HCT116 (cell line): ENCODE results near the gene SMG6. TPM values are rescaled to one million over a fixed set of nuclear protein-coding genes. Genes with fewer than 3 reads are reported as not detected.

Source experiments
- ATAC-seq: fragments of 200-7000 bp; cut with Tn5 transposase; 2 replicates; pipeline ENCODE4 v1.9.1; 2020; ENCODE audit warnings: mild to moderate bottlenecking, moderate library complexity
- BruUV-seq: library from RNA; stranded (reverse); fragments of 400-500 nt; replicated peaks from 2 replicates; lab custom pipeline; 2021; lab: Mats Ljungman, UMichigan
- CTCF ChIA-PET: fragments of 300-600 bp; sonication (Branson Sonifier 250); formaldehyde crosslinking; loops from one replicate; lab custom pipeline; 2021; ENCODE audit warnings: antibody characterized with exemption; lab: Charles Lee
- POLR2A ChIA-PET: fragments of 300-600, 350-600 bp; sonication (Branson Sonifier 250); formaldehyde crosslinking; loops from one replicate; lab custom pipeline; 2021; ENCODE audit warnings: antibody characterized with exemption; lab: Charles Lee
- RAD21 ChIA-PET, 2 experiments: fragments of 300-600 bp; sonication (Branson Sonifier 250); formaldehyde crosslinking; loops; one replicate each; lab custom pipeline; 2023; ENCODE audit warnings: low total read pairs in 2 of 2; ENCODE audit not compliant: uncharacterized antibody in 2 of 2, unreplicated experiment in 2 of 2, low non-redundant PET in 1 of 2; lab: Charles Lee
- DNase-seq: peaks from one replicate; pipeline ENCODE4 v3.0.0-alpha.2; 2010; ENCODE audit warnings: low read depth, low spot score
- H2AFZ ChIP-seq: fragments of 200-600 bp; shearing (Covaris generic), sonication (generic); 2 replicates; pipeline ENCODE4 v1.6.1; 2017; ENCODE audit warnings: low read depth, mixed run types, mixed read lengths, antibody characterized with exemption, low read length; ENCODE audit not compliant: poor library complexity, severe bottlenecking
- H3K27ac ChIP-seq: 2 replicates; pipeline ENCODE4 v1.5.1; 2012; ENCODE audit warnings: low read depth, low read length
- H3K27me3 ChIP-seq: fragments of 200-600 bp; sonication (generic); 2 replicates; pipeline ENCODE4 v1.6.1; 2016; ENCODE audit warnings: mixed run types, low read length, mixed read lengths; ENCODE audit not compliant: insufficient read depth
- H3K36me3 ChIP-seq, 2 experiments: fragments of 200-500 bp in 1 of 2; fragments of 200-600 bp in 1 of 2; sonication (Bioruptor generic) in 1 of 2; sonication (generic) in 1 of 2; 2 replicates each; pipeline versions ENCODE4 v1.5.1 to v1.6.1; 2014 to 2016; ENCODE audit warnings: low read length in 2 of 2, inconsistent platforms in 1 of 2, mixed read lengths in 1 of 2, mixed run types in 1 of 2; ENCODE audit not compliant: insufficient read depth in 2 of 2, control insufficient read depth in 1 of 2
- H3K4me1 ChIP-seq, 2 experiments: fragments of 200-600 bp in 1 of 2; sonication (generic) in 1 of 2; 2 replicates each; pipeline versions ENCODE4 v1.5.1 to v1.6.1; 2012 to 2017; ENCODE audit warnings: low read length in 2 of 2, inconsistent platforms in 1 of 2, mild to moderate bottlenecking in 1 of 2, mixed read lengths in 1 of 2, mixed run types in 1 of 2, moderate library complexity in 1 of 2; ENCODE audit not compliant: insufficient read depth in 2 of 2, control insufficient read depth in 1 of 2
- H3K4me2 ChIP-seq: fragments of 200-600 bp; sonication (generic); 2 replicates; pipeline ENCODE4 v1.6.1; 2017; ENCODE audit warnings: mixed run types, low read length, mixed read lengths
- H3K4me3 ChIP-seq, 2 experiments: fragments of 200-600 bp in 1 of 2; sonication (generic) in 1 of 2; replicated peaks in 1 of 2; 2 replicates each; pipeline ENCODE4 v1.5.1; 2011 to 2016; ENCODE audit warnings: low read length in 2 of 2, control low read depth in 1 of 2, low read depth in 1 of 2, mild to moderate bottlenecking in 1 of 2, mixed read lengths in 1 of 2, mixed run types in 1 of 2
- H3K79me2 ChIP-seq: fragments of 200-600 bp; sonication (generic); 2 replicates; pipeline ENCODE4 v1.6.1; 2017; ENCODE audit warnings: mild to moderate bottlenecking, mixed run types, low read length, moderate library complexity, mixed read lengths; ENCODE audit not compliant: insufficient read depth
- H3K9ac ChIP-seq: fragments of 200-600 bp; sonication (generic); 2 replicates; pipeline ENCODE4 v1.6.1; 2016; ENCODE audit warnings: low read length, mixed read lengths
- H3K9me2 ChIP-seq: fragments of 200-600 bp; sonication (generic), shearing (Covaris generic); 2 replicates; pipeline ENCODE4 v1.6.1; 2017; ENCODE audit warnings: mixed run types, mild to moderate bottlenecking, moderate library complexity; ENCODE audit not compliant: insufficient read depth
- H3K9me3 ChIP-seq, 2 experiments: fragments of 200-500 bp in 1 of 2; fragments of 200-600 bp in 1 of 2; sonication (Bioruptor generic) in 1 of 2; sonication (generic) in 1 of 2; 2 replicates each; pipeline ENCODE4 v1.6.1; 2014 to 2017; ENCODE audit warnings: low read length in 2 of 2, mixed read lengths in 2 of 2, inconsistent platforms in 1 of 2, low read depth in 1 of 2, mild to moderate bottlenecking in 1 of 2, mixed run types in 1 of 2, moderate library complexity in 1 of 2; ENCODE audit not compliant: control insufficient read depth in 1 of 2, insufficient read depth in 1 of 2
- H4K20me1 ChIP-seq: fragments of 200-600 bp; sonication (generic), shearing (Covaris generic); 2 replicates; pipeline ENCODE4 v1.6.1; 2017; ENCODE audit warnings: mixed run types, mild to moderate bottlenecking, moderate library complexity; ENCODE audit not compliant: insufficient read depth
- CBX3 ChIP-seq: IDR thresholded peaks from 2 replicates; pipeline ENCODE4 v1.6.1; 2012; ENCODE audit warnings: low read depth
- CEBPB ChIP-seq: IDR thresholded peaks from 2 replicates; pipeline ENCODE4 v1.6.1; 2012; ENCODE audit warnings: low read depth
- EZH2 ChIP-seq: fragments of 200-600 bp; sonication (generic); IDR thresholded peaks from 2 replicates; pipeline ENCODE4 v1.6.1; 2017; ENCODE audit warnings: antibody characterized with exemption, mixed run types
- EZH2phosphoT487 ChIP-seq: fragments of 200-600 bp; IDR thresholded peaks from 2 replicates; pipeline ENCODE4 v1.6.1; 2018; ENCODE audit warnings: antibody characterized with exemption, borderline replicate concordance
- POLR2A ChIP-seq: IDR thresholded peaks from 2 replicates; pipeline ENCODE4 v1.7.0; 2011; ENCODE audit warnings: borderline replicate concordance; ENCODE audit not compliant: insufficient read depth, insufficient read length; ENCODE audit errors: extremely low read depth
- POLR2AphosphoS5 ChIP-seq: IDR thresholded peaks from 2 replicates; pipeline ENCODE4 v1.6.1; 2011; ENCODE audit warnings: mild to moderate bottlenecking, low read depth, low read length, moderate library complexity
- SRF ChIP-seq: IDR thresholded peaks from 2 replicates; pipeline ENCODE4 v1.6.1; 2012; ENCODE audit warnings: low read depth
- intact Hi-C: fragments of 100-400 bp; cut with micrococcal nuclease; formaldehyde crosslinking; loops from 2 replicates; pipeline ENCODE4 v1.10.0; 2022
- total RNA-seq: library from RNA; stranded (reverse); gene quantifications from one replicate; pipeline ENCODE4 v1.2.1, GENCODE V29; 2021; ENCODE audit not compliant: unreplicated experiment
- TF ChIP-seq, protein P1 (sequence below): IDR thresholded peaks from 2 replicates; pipeline ENCODE4 v1.6.1; 2012
- TF ChIP-seq, protein P2 (sequence below): IDR thresholded peaks from 2 replicates; pipeline ENCODE4 v1.6.1; 2012; ENCODE audit warnings: low read depth
- TF ChIP-seq, protein P3 (sequence below): IDR thresholded peaks from 2 replicates; pipeline ENCODE4 v1.6.1; 2012

SMG6 gene
- total RNA-seq, 1 experiment from 2014 or later = 23.1 TPM

DNA sequence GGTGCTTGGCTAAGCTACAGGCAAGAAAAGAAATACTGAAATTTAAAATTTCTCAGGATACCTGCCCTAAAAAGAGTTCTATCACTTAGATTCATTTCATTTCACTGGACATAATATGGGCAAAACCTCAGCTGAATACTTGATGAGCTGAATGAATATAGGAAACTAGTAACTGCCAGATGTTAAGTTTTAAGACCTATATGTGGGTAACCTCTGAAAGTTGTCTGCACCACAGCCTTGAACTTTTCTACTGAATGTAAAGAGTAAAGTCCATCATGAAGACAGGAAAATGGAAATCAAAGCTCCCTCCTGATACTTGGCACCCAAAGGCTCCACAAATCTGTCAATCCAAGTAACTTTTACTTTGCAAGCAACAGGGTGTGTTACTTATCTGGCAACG lies 197.9 kb downstream of the SMG6 start (continued):
- TF ChIP-seq, protein P1, sequence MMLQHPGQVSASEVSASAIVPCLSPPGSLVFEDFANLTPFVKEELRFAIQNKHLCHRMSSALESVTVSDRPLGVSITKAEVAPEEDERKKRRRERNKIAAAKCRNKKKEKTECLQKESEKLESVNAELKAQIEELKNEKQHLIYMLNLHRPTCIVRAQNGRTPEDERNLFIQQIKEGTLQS = no peak
- TF ChIP-seq SRF (no peak), POLR2A (no peak), CEBPB (no peak), CBX3 (no peak), EZH2 (no peak)

DNA sequence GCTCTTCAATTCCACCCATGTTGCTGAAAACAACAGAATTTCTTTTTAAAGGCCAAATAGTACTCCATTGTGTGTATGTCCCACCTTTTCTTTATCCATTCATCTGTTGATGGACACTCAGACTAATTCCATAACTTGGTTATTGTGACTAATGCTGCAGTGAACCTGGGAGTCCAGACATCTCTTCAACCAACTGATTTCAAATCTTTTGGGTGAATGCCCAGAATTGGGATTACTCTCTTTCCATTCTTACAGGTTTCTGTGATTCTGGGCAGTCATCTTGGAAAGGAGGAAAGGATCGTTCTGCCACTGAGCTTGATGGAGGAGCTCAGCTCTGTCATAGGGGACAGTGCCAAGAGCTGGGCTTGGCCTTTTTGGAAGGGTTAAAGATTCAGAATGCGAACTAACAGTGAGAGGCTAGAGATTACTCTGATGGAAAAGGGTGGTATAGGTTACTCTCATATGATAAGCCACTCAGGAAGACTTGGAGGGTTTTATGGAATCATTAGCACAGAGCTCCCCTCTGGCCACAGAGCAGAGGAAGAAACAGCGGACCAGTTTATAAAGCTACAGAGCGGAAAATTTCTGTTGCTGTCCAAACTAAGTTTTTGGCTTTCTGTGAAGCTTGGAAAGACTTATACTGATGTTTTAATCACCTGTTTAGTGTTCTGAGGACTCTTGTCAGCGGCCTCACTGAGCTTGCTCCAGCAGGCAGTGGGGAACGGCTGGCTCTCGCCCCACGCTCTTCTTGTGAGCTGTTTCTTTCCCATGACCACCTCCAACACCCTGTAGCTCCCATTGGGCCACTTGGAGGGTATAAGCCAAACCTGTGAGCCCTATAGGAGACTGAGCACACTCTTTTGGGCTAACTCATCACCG lies 200.4 kb downstream of the SMG6 start:
- Histone ChIP-seq H3K27me3 (no peaks in the 10 kb centered on the region), H3K27ac (no peak overlapping the region), H3K4me3 (no peak overlapping the region), H3K79me2 (no peaks in the 10 kb centered on the region), H3K4me2 (peak overlapping the region; percentile 33; the same call in 1 of the 2 replicates), H4K20me1 (no peaks in the 10 kb centered on the region; the same call in 1 of the 2 replicates), H3K36me3 (no peaks in the 10 kb centered on the region), H3K9ac (no peak overlapping the region), H3K9me3 (no peaks in the 10 kb centered on the region), H3K4me1 (peaks cover 20 to 30% of the 10 kb centered on the region in 2 experiments), H2AFZ (no peak overlapping the region), H3K9me2 (no peaks in the 10 kb centered on the region)
- no TSS peak for BruUV-seq
- intact Hi-C loops = no loop called here
- DNase-seq = peak; percentile 15
- ChIA-PET CTCF (no interaction called here), RAD21 (no interaction called here), POLR2A (no interaction called here)
- TF ChIP-seq, protein P2, sequence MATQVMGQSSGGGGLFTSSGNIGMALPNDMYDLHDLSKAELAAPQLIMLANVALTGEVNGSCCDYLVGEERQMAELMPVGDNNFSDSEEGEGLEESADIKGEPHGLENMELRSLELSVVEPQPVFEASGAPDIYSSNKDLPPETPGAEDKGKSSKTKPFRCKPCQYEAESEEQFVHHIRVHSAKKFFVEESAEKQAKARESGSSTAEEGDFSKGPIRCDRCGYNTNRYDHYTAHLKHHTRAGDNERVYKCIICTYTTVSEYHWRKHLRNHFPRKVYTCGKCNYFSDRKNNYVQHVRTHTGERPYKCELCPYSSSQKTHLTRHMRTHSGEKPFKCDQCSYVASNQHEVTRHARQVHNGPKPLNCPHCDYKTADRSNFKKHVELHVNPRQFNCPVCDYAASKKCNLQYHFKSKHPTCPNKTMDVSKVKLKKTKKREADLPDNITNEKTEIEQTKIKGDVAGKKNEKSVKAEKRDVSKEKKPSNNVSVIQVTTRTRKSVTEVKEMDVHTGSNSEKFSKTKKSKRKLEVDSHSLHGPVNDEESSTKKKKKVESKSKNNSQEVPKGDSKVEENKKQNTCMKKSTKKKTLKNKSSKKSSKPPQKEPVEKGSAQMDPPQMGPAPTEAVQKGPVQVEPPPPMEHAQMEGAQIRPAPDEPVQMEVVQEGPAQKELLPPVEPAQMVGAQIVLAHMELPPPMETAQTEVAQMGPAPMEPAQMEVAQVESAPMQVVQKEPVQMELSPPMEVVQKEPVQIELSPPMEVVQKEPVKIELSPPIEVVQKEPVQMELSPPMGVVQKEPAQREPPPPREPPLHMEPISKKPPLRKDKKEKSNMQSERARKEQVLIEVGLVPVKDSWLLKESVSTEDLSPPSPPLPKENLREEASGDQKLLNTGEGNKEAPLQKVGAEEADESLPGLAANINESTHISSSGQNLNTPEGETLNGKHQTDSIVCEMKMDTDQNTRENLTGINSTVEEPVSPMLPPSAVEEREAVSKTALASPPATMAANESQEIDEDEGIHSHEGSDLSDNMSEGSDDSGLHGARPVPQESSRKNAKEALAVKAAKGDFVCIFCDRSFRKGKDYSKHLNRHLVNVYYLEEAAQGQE = no peak
- TF ChIP-seq EZH2phosphoT487 = no peak
- TF ChIP-seq, protein P1 = no peak
- TF ChIP-seq POLR2AphosphoS5 = no peak
- TF ChIP-seq, protein P3, sequence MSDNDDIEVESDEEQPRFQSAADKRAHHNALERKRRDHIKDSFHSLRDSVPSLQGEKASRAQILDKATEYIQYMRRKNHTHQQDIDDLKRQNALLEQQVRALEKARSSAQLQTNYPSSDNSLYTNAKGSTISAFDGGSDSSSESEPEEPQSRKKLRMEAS = no peak
- peak; percentile 29; the same call in 1 of the 2 replicates for ATAC-seq
